Caco-2 (cell line): Measurements from ENCODE around the gene PACS2. TPM values are rescaled to one million over a fixed set of nuclear protein-coding genes. Genes with fewer than 3 reads are reported as not detected.
A peak's percentile ranks its signal among the peaks of the same experiment; 100 is the strongest.

Experiments used
- BruUV-seq: library from RNA; stranded (reverse); fragments of 400-500 nt; replicated peaks from 2 replicates; lab custom pipeline; 2021; lab: Mats Ljungman, UMichigan
- CTCF ChIA-PET: fragments of 300-600 bp; sonication (Branson Sonifier 250); formaldehyde crosslinking; loops from one replicate; lab custom pipeline; 2022; ENCODE audit warnings: antibody characterized with exemption; lab: Charles Lee
- POLR2A ChIA-PET: fragments of 300-600 bp; sonication (Branson Sonifier 250); formaldehyde crosslinking; loops from one replicate; lab custom pipeline; 2022; ENCODE audit warnings: antibody characterized with exemption; lab: Charles Lee
- DNase-seq, 2 experiments: peaks; one replicate each; pipeline versions ENCODE4 v3.0.0 to v3.0.0-alpha.2; 2020 to 2022
- H3K27me3 ChIP-seq: replicated peaks from 2 replicates; pipeline ENCODE4 v1.6.0; 2011; ENCODE audit warnings: low read length; ENCODE audit not compliant: control insufficient read depth, insufficient read depth
- H3K36me3 ChIP-seq: 2 replicates; pipeline ENCODE4 v1.5.1; 2011; ENCODE audit warnings: low read length; ENCODE audit not compliant: control insufficient read depth, insufficient read depth
- H3K4me1 ChIP-seq: fragments of 250-450 bp; sonication (Bioruptor Pico); 2 replicates; pipeline ENCODE4 v1.5.1; 2020; ENCODE audit warnings: mild to moderate bottlenecking
- H3K4me3 ChIP-seq: 2 replicates; pipeline ENCODE4 v1.5.1; 2011; ENCODE audit warnings: low read depth, mild to moderate bottlenecking, control low read depth, low read length
- H3K9me3 ChIP-seq: fragments of 250-450 bp; sonication (Bioruptor Pico); 2 replicates; pipeline ENCODE4 v1.5.1; 2020; ENCODE audit warnings: mild to moderate bottlenecking, moderate library complexity
- H3K27ac Mint-ChIP-seq: one replicate; pipeline ENCODE4 v1.8.0; 2022; ENCODE audit warnings: mixed read lengths; ENCODE audit not compliant: unreplicated experiment
- H3K27me3 Mint-ChIP-seq: one replicate; pipeline ENCODE4 v1.8.0; 2022; ENCODE audit warnings: mixed read lengths; ENCODE audit not compliant: insufficient read depth, unreplicated experiment
- H3K36me3 Mint-ChIP-seq: one replicate; pipeline ENCODE4 v1.8.0; 2022; ENCODE audit warnings: mild to moderate bottlenecking, mixed read lengths; ENCODE audit not compliant: insufficient read depth, unreplicated experiment
- H3K4me1 Mint-ChIP-seq: one replicate; pipeline ENCODE4 v1.8.0; 2022; ENCODE audit warnings: low read depth, mixed read lengths; ENCODE audit not compliant: unreplicated experiment
- H3K4me3 Mint-ChIP-seq: one replicate; pipeline ENCODE4 v1.8.0; 2022; ENCODE audit warnings: mild to moderate bottlenecking, moderate library complexity, mixed read lengths; ENCODE audit not compliant: unreplicated experiment
- H3K9me3 Mint-ChIP-seq: one replicate; pipeline ENCODE4 v1.8.0; 2022; ENCODE audit warnings: mixed read lengths; ENCODE audit not compliant: unreplicated experiment
- intact Hi-C: fragments of 100-400 bp; cut with micrococcal nuclease; formaldehyde crosslinking; loops from one replicate; pipeline ENCODE4 v1.10.0; 2022; ENCODE audit not compliant: unreplicated experiment
- total RNA-seq: library from RNA; stranded (reverse); gene quantifications from 2 replicates; pipeline ENCODE4 v1.2.3, GENCODE V29; 2022
- TF ChIP-seq, protein P1 (sequence below), 2 experiments: fragments of 200-600 bp in 1 of 2; IDR thresholded peaks; 1 replicate in 1 of 2; 2 replicates in 1 of 2; pipeline versions ENCODE4 v1.5.1 to v1.8.0; 2011 to 2022; ENCODE audit warnings: antibody characterized with exemption in 1 of 2, control low read depth in 1 of 2, inconsistent platforms in 1 of 2, low read depth in 1 of 2, low read length in 1 of 2, mild to moderate bottlenecking in 1 of 2, moderate library complexity in 1 of 2; ENCODE audit not compliant: insufficient read depth in 1 of 2, severe bottlenecking in 1 of 2, unreplicated experiment in 1 of 2

PACS2 gene
- total RNA-seq, 1 experiment from 2014 or later, result 58.1 TPM

- no peak for DNase-seq
- Histone ChIP-seq H3K36me3 (no peaks in the 10 kb centered on the region), H3K4me3 (peak overlapping the region; percentile 39), H3K4me1 (peaks cover 22% of the 10 kb centered on the region), H3K9me3 (no peaks in the 10 kb centered on the region), H3K27me3 (no peaks in the 10 kb centered on the region)
- Mint-ChIP-seq H3K9me3 (no peaks in the 10 kb centered on the region), H3K36me3 (peaks cover 12% of the 10 kb centered on the region), H3K4me1 (peaks cover 10% of the 10 kb centered on the region), H3K27ac (no peak overlapping the region), H3K27me3 (no peaks in the 10 kb centered on the region), H3K4me3 (peak overlapping the region; percentile 53)
- intact Hi-C loops, result loop anchor here (1.0 kb wide), 1 partner anchor 17 kb away; the partner anchor contains the start of gene TEX22
- BruUV-seq, result no TSS peak
- CTCF ChIA-PET, result no interaction called here
- TF ChIP-seq, protein P1, sequence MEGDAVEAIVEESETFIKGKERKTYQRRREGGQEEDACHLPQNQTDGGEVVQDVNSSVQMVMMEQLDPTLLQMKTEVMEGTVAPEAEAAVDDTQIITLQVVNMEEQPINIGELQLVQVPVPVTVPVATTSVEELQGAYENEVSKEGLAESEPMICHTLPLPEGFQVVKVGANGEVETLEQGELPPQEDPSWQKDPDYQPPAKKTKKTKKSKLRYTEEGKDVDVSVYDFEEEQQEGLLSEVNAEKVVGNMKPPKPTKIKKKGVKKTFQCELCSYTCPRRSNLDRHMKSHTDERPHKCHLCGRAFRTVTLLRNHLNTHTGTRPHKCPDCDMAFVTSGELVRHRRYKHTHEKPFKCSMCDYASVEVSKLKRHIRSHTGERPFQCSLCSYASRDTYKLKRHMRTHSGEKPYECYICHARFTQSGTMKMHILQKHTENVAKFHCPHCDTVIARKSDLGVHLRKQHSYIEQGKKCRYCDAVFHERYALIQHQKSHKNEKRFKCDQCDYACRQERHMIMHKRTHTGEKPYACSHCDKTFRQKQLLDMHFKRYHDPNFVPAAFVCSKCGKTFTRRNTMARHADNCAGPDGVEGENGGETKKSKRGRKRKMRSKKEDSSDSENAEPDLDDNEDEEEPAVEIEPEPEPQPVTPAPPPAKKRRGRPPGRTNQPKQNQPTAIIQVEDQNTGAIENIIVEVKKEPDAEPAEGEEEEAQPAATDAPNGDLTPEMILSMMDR (IDR thresholded peaks at IDR 0.05; ENCODE audit: insufficient read depth in 1 of 2, low read depth in 1 of 2, low read length in 1 of 2, severe bottlenecking in 1 of 2, unreplicated experiment in 1 of 2), result no peak
- POLR2A ChIA-PET, result no interaction called here
Observed at GRCh38 chr14:105415481-105416428, 101.2 kb downstream of the PACS2 start.

- TF ChIP-seq, protein P1 (IDR thresholded peaks at IDR 0.05; ENCODE audit: insufficient read depth in 1 of 2, low read depth in 1 of 2, low read length in 1 of 2, severe bottlenecking in 1 of 2, unreplicated experiment in 1 of 2), result no peak
- Mint-ChIP-seq H3K9me3 (no peaks in the 10 kb centered on the region), H3K27ac (no peak overlapping the region), H3K4me1 (peaks cover 10% of the 10 kb centered on the region), H3K4me3 (no peak overlapping the region), H3K36me3 (peaks cover 12% of the 10 kb centered on the region), H3K27me3 (no peaks in the 10 kb centered on the region)
- H3K27me3 ChIP-seq, result no peaks in the 10 kb centered on the region
- no peaks in the 10 kb centered on the region; the same call in 1 of the 2 replicates for H3K36me3 ChIP-seq
- ChIA-PET CTCF (no interaction called here), POLR2A (no interaction called here)
- no peak overlapping the region for H3K4me3 ChIP-seq
- TSS peak; percentile 29 for BruUV-seq
- no peak for DNase-seq
- H3K9me3 ChIP-seq, result no peaks in the 10 kb centered on the region
- H3K4me1 ChIP-seq, result peaks cover 27% of the 10 kb centered on the region
- intact Hi-C loops, result no loop called here
Observed at GRCh38 chr14:105416671-105417070, 102.1 kb downstream of the PACS2 start.

GRCh38 chr14:105417690-105418121, 103.2 kb downstream of the PACS2 start:
- H3K36me3 Mint-ChIP-seq, result peaks cover 17% of the 10 kb centered on the region
- ChIA-PET CTCF (no interaction called here), POLR2A (no interaction called here)
- H3K27me3 ChIP-seq, result no peaks in the 10 kb centered on the region
- BruUV-seq, result no TSS peak
- intact Hi-C loops, result no loop called here
- H3K4me3 Mint-ChIP-seq, result peak overlapping the region; percentile 80
- no peak for DNase-seq
- H3K4me1 ChIP-seq, result peaks cover 24% of the 10 kb centered on the region
- no peak overlapping the region for H3K27ac Mint-ChIP-seq
- no peaks in the 10 kb centered on the region for H3K27me3 Mint-ChIP-seq
- no peaks in the 10 kb centered on the region for H3K9me3 Mint-ChIP-seq
- TF ChIP-seq, protein P1 (IDR thresholded peaks at IDR 0.05; ENCODE audit: insufficient read depth in 1 of 2, low read depth in 1 of 2, low read length in 1 of 2, severe bottlenecking in 1 of 2, unreplicated experiment in 1 of 2), result no peak
- peaks cover 10% of the 10 kb centered on the region for H3K4me1 Mint-ChIP-seq
- H3K36me3 ChIP-seq, result no peaks in the 10 kb centered on the region; the same call in 1 of the 2 replicates
- no peaks in the 10 kb centered on the region for H3K9me3 ChIP-seq
- H3K4me3 ChIP-seq, result 0 out of 2 replicates have a peak overlapping the region, but pooled peaks have one; percentile 1
